ENCODE results near the gene SRPK1. TPM values are rescaled to one million over a fixed set of nuclear protein-coding genes. Genes with fewer than 3 reads are reported as not detected.

SRPK1 gene
- total and polyA plus RNA-seq, 8 donors, result 8.8 to 34.9 (median 27.1) TPM

DNA sequence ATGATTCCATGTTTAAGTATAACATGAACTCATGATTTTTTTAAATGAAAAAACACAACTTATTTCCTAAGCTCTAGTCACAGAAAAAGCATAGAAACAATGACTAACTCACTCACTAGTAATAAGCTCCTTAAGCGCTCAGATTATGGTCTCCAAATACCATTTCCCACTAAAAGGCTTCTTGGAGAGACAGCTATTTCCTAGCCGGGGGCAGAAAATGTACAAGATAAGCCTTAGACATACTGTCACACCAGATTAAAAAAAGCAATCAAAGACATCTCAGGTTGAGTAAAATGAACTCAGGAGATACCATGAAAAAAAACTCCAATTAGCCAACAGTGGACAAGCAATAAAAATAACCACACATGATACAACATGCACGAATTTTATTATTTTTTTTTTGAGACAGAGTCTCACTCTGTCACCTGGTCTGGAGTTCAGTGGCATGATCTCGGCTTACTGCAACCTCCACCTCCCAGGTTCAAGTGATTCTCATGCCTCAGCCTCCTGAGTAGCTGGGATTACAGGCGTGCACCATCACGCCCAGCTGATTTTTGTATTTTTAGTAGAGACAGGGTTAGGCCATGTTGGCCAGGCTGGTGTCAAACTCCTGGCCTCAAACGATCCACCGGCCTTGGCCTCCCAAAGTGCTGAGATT, 14.9 kb downstream of the SRPK1 start:
- WGBS, 2 donors, result 76 to 80% methylated on average over 8 of the region's 8 CpGs
- Histone ChIP-seq H3K27me3 (no peaks in the 10 kb centered on the region), H3K9me3 (no peaks in the 10 kb centered on the region), H3K27ac (no peak overlapping the region), H3K4me3 (no peak overlapping the region), H3K36me3 (peaks cover 0 to 3% (median 0%) of the 10 kb centered on the region in 3 donors), H3K4me1 (no peaks in the 10 kb centered on the region)
- intact Hi-C loops (cut with DNase I), result no loop called here
- TF ChIP-seq, protein P1, sequence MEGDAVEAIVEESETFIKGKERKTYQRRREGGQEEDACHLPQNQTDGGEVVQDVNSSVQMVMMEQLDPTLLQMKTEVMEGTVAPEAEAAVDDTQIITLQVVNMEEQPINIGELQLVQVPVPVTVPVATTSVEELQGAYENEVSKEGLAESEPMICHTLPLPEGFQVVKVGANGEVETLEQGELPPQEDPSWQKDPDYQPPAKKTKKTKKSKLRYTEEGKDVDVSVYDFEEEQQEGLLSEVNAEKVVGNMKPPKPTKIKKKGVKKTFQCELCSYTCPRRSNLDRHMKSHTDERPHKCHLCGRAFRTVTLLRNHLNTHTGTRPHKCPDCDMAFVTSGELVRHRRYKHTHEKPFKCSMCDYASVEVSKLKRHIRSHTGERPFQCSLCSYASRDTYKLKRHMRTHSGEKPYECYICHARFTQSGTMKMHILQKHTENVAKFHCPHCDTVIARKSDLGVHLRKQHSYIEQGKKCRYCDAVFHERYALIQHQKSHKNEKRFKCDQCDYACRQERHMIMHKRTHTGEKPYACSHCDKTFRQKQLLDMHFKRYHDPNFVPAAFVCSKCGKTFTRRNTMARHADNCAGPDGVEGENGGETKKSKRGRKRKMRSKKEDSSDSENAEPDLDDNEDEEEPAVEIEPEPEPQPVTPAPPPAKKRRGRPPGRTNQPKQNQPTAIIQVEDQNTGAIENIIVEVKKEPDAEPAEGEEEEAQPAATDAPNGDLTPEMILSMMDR (IDR thresholded peaks at IDR 0.05), result no peak
- ATAC-seq, result no peak
- no peak for FAIRE-seq
- DNase-seq, result no peak

DNA sequence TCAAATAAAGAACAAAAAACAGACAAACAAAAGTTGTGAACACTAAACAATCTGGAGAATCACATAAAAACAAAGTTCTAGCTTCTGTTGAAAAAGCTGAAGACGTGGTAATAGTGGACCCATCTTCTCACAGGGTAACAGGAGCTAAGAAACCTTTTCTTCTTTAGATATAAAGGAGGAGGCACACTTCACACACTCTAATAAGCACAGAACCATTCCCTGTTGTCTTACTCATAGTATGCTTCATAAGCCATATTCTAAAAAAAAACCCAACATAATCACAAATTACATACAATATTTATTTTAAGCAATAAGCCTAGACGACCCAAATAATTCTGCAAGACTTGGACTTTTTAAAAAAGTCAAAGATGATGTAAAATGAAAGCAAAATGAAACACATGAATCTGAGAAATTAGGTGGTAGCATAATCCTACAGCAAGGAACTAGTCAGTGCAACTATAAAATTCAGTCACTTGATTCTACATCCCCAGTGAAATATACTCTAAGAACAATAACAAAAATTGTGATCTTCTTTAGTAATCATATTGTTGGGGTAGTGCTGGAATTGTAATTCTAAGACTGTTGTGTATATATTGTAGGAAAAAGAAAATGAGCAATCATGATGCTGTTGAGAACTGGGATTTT, 15.6 kb downstream of the SRPK1 start:
- no peaks in the 10 kb centered on the region for H3K27me3 ChIP-seq
- ATAC-seq (no peak), FAIRE-seq (no peak), DNase-seq (no peak)
- no peaks in the 10 kb centered on the region for H3K4me1 ChIP-seq
- H3K27ac ChIP-seq, result no peak overlapping the region
- TF ChIP-seq, protein P1 (IDR thresholded peaks at IDR 0.05), result no peak
- WGBS, 2 donors, result 63 to 74% methylated on average over 2 of the region's 2 CpGs
- intact Hi-C loops (cut with DNase I), result no loop called here
- no peaks in the 10 kb centered on the region for H3K9me3 ChIP-seq
- peaks cover 0 to 3% (median 0%) of the 10 kb centered on the region in 3 donors for H3K36me3 ChIP-seq
- H3K4me3 ChIP-seq, result no peak overlapping the region

DNA sequence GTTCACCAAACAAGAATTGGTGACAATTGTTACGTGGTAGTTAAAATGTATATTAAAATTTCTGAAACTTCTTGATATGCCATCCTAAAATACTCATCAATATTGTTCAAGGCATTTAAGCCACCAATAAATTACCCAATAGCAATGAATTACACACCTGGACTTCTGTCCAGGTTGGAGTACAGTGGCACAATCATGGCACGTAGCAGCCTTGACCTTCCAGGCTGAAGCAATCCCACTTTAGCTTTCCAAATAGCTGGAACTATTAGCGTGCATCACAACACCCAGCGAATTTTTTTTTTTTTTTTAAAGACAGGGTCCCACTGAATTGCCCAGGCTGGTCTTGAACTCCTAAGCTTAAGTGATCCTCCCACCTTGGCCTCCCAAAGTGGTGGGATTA, 17.2 kb downstream of the SRPK1 start:
- intact Hi-C loops (cut with DNase I), result no loop called here
- TF ChIP-seq, protein P1 (IDR thresholded peaks at IDR 0.05), result no peak
- H3K4me3 ChIP-seq, result no peak overlapping the region
- H3K9me3 ChIP-seq, result no peaks in the 10 kb centered on the region
- H3K4me1 ChIP-seq, result no peaks in the 10 kb centered on the region
- DNase-seq, result no peak
- no peak for ATAC-seq
- no peaks in the 10 kb centered on the region for H3K27me3 ChIP-seq
- H3K36me3 ChIP-seq, result no peaks in the 10 kb centered on the region
- no peak for FAIRE-seq
- WGBS, 2 donors, result 96% methylated on average over 4 of the region's 4 CpGs
- H3K27ac ChIP-seq, result no peak overlapping the region

DNA sequence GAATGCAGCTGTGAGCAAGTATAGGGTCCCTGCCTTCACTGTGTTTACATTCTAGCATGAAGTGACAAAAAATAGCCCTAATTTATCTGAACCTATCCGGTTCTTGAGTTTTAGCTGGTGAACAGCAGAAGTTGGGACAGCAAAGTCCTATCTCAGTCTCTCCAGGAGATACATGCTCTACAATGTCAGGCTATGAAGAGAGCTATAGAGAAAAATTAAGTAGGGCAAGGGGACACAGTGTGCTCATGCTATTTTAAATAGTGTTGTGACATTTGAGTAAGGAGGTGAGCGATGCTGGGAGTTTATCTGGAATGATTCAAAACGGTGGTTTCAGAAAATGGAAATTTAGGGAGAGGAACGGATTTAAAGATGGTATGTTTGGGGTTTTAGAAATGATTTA, 20.4 kb downstream of the SRPK1 start:
- Histone ChIP-seq H3K4me3 (no peak overlapping the region), H3K4me1 (no peaks in the 10 kb centered on the region), H3K27me3 (no peaks in the 10 kb centered on the region), H3K27ac (no peak overlapping the region), H3K9me3 (no peaks in the 10 kb centered on the region), H3K36me3 (no peaks in the 10 kb centered on the region)
- FAIRE-seq (no peak), DNase-seq (no peak), ATAC-seq (no peak)
- TF ChIP-seq, protein P1 (IDR thresholded peaks at IDR 0.05), result no peak
- intact Hi-C loops (cut with DNase I), result no loop called here
- WGBS, 2 donors, result 88 to 90% methylated on average over 4 of the region's 4 CpGs

DNA sequence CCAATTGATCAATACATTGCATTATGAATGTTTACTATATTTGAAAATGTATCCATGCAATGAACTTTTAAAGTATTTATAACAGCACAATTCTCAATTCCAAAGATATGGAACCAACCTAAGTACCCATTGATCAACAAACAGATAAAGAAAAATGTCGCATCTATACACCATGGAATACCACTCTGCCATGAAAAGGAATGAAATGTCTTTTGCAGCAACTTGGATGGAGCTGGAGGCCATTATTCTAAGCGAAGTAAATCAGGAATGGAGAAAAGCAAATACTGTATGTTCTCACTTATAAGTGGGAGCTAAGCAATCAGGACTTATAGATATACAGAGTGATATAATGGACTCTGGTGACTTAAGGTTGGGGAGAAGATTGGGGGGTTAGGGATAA, 22.9 kb downstream of the SRPK1 start:
- H3K4me3 ChIP-seq, result no peak overlapping the region
- H3K27ac ChIP-seq, result no peak overlapping the region
- H3K36me3 ChIP-seq, result no peaks in the 10 kb centered on the region
- WGBS, 2 donors, result 97 to 98% methylated on average over 2 of the region's 2 CpGs
- no peaks in the 10 kb centered on the region for H3K27me3 ChIP-seq
- TF ChIP-seq, protein P1 (IDR thresholded peaks at IDR 0.05), result no peak
- intact Hi-C loops (cut with DNase I), result no loop called here
- DNase-seq (no peak), FAIRE-seq (no peak), ATAC-seq (no peak)
- no peaks in the 10 kb centered on the region for H3K4me1 ChIP-seq
- no peaks in the 10 kb centered on the region for H3K9me3 ChIP-seq
